Muscle layer of colon (tissue), 2 donors: ENCODE measurements around the gene KRTAP29-1.

Experiments used
- H3K27ac ChIP-seq: one replicate; pipeline ENCODE4 v1.7.0; 2013; ENCODE audit warnings: low read depth, mild to moderate bottlenecking, low read length, moderate library complexity
- H3K27me3 ChIP-seq, 2 donors: one replicate each; pipeline ENCODE4 v1.7.0; 2013; ENCODE audit warnings: low read length in 2 of 2, mild to moderate bottlenecking in 2 of 2; ENCODE audit not compliant: insufficient read depth in 2 of 2, control insufficient read depth in 1 of 2
- H3K36me3 ChIP-seq: one replicate; pipeline ENCODE4 v1.7.0; 2013; ENCODE audit warnings: mild to moderate bottlenecking, low read length; ENCODE audit not compliant: insufficient read depth
- H3K4me1 ChIP-seq: one replicate; pipeline ENCODE4 v1.7.0; 2013; ENCODE audit warnings: mild to moderate bottlenecking, low read length; ENCODE audit not compliant: insufficient read depth
- H3K4me3 ChIP-seq, 2 donors: one replicate each; pipeline ENCODE4 v1.7.0; 2013; ENCODE audit warnings: low read length in 2 of 2, low read depth in 1 of 2, mild to moderate bottlenecking in 1 of 2, moderate library complexity in 1 of 2
- H3K9ac ChIP-seq: one replicate; pipeline ENCODE4 v1.7.0; 2013; ENCODE audit warnings: low read length
- H3K9me3 ChIP-seq: one replicate; pipeline ENCODE4 v1.7.0; 2013; ENCODE audit warnings: mild to moderate bottlenecking, low read length
- donor health status: abdominal sarcoma.
- donor health status: Adenocarcinoma of cecum.

KRTAP29-1 gene

GRCh38 chr17:41311111-41311510, 8.5 kb upstream of the KRTAP29-1 start:
- H3K36me3 ChIP-seq = no peaks in the 10 kb centered on the region
- no peaks in the 10 kb centered on the region for H3K4me1 ChIP-seq
- no peak overlapping the region for H3K9ac ChIP-seq
- H3K9me3 ChIP-seq = no peaks in the 10 kb centered on the region
- no peaks in the 10 kb centered on the region for H3K27me3 ChIP-seq
- H3K4me3 ChIP-seq = no peak overlapping the region
- H3K27ac ChIP-seq = no peak overlapping the region

GRCh38 chr17:41308918-41309359, 6.3 kb upstream of the KRTAP29-1 start, which contains the start of gene KRTAP16-1:
Gene KRTAP16-1, minus strand, starts transcription at chr17:41309309. Its CDS starts 56 bp downstream, at chr17:41309253.
- H3K9me3 ChIP-seq = no peaks in the 10 kb centered on the region
- no peak within 1 kb of the TSS for H3K4me3 ChIP-seq
- H3K27me3 ChIP-seq = no peaks in the 10 kb centered on the region
- H3K27ac ChIP-seq = no peak within 1 kb of the TSS
- no peaks in the 10 kb centered on the region for H3K4me1 ChIP-seq
- no peak within 1 kb of the TSS for H3K9ac ChIP-seq
- H3K36me3 ChIP-seq = no peaks in the 10 kb centered on the region

GRCh38 chr17:41308251-41308917, 5.7 kb upstream of the KRTAP29-1 start:
- Histone ChIP-seq H3K36me3 (no peaks in the 10 kb centered on the region), H3K9ac (no peak overlapping the region), H3K9me3 (no peaks in the 10 kb centered on the region), H3K4me3 (no peak overlapping the region), H3K27me3 (no peaks in the 10 kb centered on the region), H3K4me1 (no peaks in the 10 kb centered on the region), H3K27ac (no peak overlapping the region)

GRCh38 chr17:41307647-41308046, 5.0 kb upstream of the KRTAP29-1 start:
- H3K9me3 ChIP-seq = no peaks in the 10 kb centered on the region
- no peak overlapping the region for H3K4me3 ChIP-seq
- no peaks in the 10 kb centered on the region for H3K4me1 ChIP-seq
- no peaks in the 10 kb centered on the region for H3K27me3 ChIP-seq
- H3K27ac ChIP-seq = no peak overlapping the region
- H3K9ac ChIP-seq = no peak overlapping the region
- H3K36me3 ChIP-seq = no peaks in the 10 kb centered on the region

- no peak overlapping the region for H3K27ac ChIP-seq
- no peak overlapping the region for H3K9ac ChIP-seq
- H3K27me3 ChIP-seq = no peaks in the 10 kb centered on the region
- H3K36me3 ChIP-seq = no peaks in the 10 kb centered on the region
- no peaks in the 10 kb centered on the region for H3K4me1 ChIP-seq
- no peaks in the 10 kb centered on the region for H3K9me3 ChIP-seq
- H3K4me3 ChIP-seq = no peak overlapping the region
Observed at GRCh38 chr17:41304091-41304490, 1.4 kb upstream of the KRTAP29-1 start.

GRCh38 chr17:41302981-41303380, 330 bp upstream of the KRTAP29-1 start:
- no peaks in the 10 kb centered on the region for H3K27me3 ChIP-seq
- H3K9me3 ChIP-seq = no peaks in the 10 kb centered on the region
- H3K4me3 ChIP-seq = no peak overlapping the region
- no peaks in the 10 kb centered on the region for H3K4me1 ChIP-seq
- H3K27ac ChIP-seq = no peak overlapping the region
- no peaks in the 10 kb centered on the region for H3K36me3 ChIP-seq
- H3K9ac ChIP-seq = no peak overlapping the region

GRCh38 chr17:41301204-41301790, 1.4 kb downstream of the KRTAP29-1 start:
- H3K4me1 ChIP-seq = no peaks in the 10 kb centered on the region
- H3K9ac ChIP-seq = no peak overlapping the region
- H3K27me3 ChIP-seq = no peaks in the 10 kb centered on the region
- H3K36me3 ChIP-seq = no peaks in the 10 kb centered on the region
- H3K27ac ChIP-seq = no peak overlapping the region
- H3K9me3 ChIP-seq = no peaks in the 10 kb centered on the region
- no peak overlapping the region for H3K4me3 ChIP-seq

- Histone ChIP-seq H3K27ac (no peak overlapping the region), H3K9me3 (no peaks in the 10 kb centered on the region), H3K9ac (no peak overlapping the region)
Observed at GRCh38 chr17:41298458-41299135, 4.1 kb downstream of the KRTAP29-1 start.

GRCh38 chr17:41296846-41297245, 5.8 kb downstream of the KRTAP29-1 start:
- H3K27me3 ChIP-seq = no peaks in the 10 kb centered on the region
- no peaks in the 10 kb centered on the region for H3K4me1 ChIP-seq
- no peak overlapping the region for H3K9ac ChIP-seq
- no peak overlapping the region for H3K27ac ChIP-seq
- H3K4me3 ChIP-seq = no peak overlapping the region
- H3K9me3 ChIP-seq = no peaks in the 10 kb centered on the region
- no peaks in the 10 kb centered on the region for H3K36me3 ChIP-seq

More at GRCh38 chr17:41298458-41299135, 4.1 kb downstream of the KRTAP29-1 start:
- Histone ChIP-seq H3K36me3 (no peaks in the 10 kb centered on the region), H3K4me3 (no peak overlapping the region), H3K27me3 (no peaks in the 10 kb centered on the region), H3K4me1 (no peaks in the 10 kb centered on the region)

- Histone ChIP-seq H3K36me3 (no peaks in the 10 kb centered on the region), H3K9me3 (no peaks in the 10 kb centered on the region), H3K27me3 (no peaks in the 10 kb centered on the region), H3K27ac (no peak overlapping the region), H3K4me1 (no peaks in the 10 kb centered on the region), H3K4me3 (no peak overlapping the region), H3K9ac (no peak overlapping the region)
Observed at GRCh38 chr17:41294016-41294415, 8.6 kb downstream of the KRTAP29-1 start.

- no peaks in the 10 kb centered on the region for H3K9me3 ChIP-seq
Observed at GRCh38 chr17:41287050-41287449, 15.6 kb downstream of the KRTAP29-1 start.

More at GRCh38 chr17:41287050-41287449, 15.6 kb downstream of the KRTAP29-1 start:
- H3K4me3 ChIP-seq = no peak overlapping the region
- no peak overlapping the region for H3K9ac ChIP-seq
- no peaks in the 10 kb centered on the region for H3K4me1 ChIP-seq
- no peaks in the 10 kb centered on the region for H3K36me3 ChIP-seq
- H3K27ac ChIP-seq = no peak overlapping the region
- no peaks in the 10 kb centered on the region for H3K27me3 ChIP-seq
